ENCODE measurements around the gene DNAAF5. TPM values are rescaled to one million over a fixed set of nuclear protein-coding genes. Genes with fewer than 3 reads are reported as not detected.

The DNAAF5 gene
- total and polyA plus RNA-seq, 9 of the 15 experiments (the other 6 are each of a cell fraction or from before 2014, with no cell fraction given): 3.1 to 69.7 (median 19.1) TPM

DNA sequence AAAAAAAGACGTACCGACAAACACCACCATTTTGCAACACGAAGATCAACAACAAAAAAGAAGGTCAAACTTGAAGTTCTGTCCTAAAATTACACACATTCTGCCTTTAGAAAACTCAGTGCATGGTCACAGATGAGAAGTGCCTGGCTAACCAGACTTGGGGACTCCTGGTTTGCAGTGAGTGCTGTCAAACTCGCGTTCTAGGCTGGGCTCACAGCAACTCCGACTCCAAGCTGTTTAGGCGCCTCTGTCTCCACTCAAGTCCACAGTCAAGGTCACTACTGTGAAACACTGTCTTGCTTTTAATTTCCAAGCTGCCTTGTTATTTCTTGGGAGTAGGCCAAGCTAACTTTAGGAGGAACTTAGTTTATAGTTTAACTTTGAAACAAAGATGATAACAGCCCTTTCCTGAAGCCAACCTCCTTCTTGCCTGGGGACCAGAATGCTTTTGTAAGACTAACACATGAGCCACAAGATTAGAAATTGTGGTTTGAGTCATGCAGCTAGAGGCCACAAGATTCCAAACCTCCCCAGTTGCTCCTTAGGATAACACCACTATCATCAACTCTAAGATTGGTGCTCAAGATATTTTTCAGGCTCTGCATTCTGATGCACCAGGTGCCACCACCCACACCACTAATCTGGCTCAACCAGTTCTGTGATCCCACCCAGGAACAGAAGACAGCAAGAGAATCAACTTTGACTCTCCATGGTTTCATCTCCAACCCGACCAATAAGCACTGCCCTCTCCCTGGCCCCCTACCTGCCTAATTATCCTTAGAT is 1.1 kb upstream of the DNAAF5 start (continued):
- TF ChIP-seq CBX2 (IDR thresholded peaks at IDR 0.05; ENCODE audit: insufficient read depth, low read length, poor library complexity, severe bottlenecking) (no peak), ZNF764 (CRISPR knock-in tag; IDR thresholded peaks at IDR 0.05; ENCODE audit: low read depth) (no peak), FOXA3 (CRISPR knock-in tag; conservative IDR thresholded peaks at IDR 0.05 in 1 of 2, IDR thresholded peaks at IDR 0.05 in 1 of 2) (0 out of 4 replicates have a peak, but pooled peaks have one; percentile 15 to 28), FUS (optimal IDR thresholded peaks at IDR 0.05; ENCODE audit: low read depth, low read length) (no peak), ZSCAN32 (CRISPR knock-in tag; IDR thresholded peaks at IDR 0.05) (no peak), NFYB (IDR thresholded peaks at IDR 0.05; ENCODE audit: extremely low read depth, insufficient read length) (no peak), ETV1 (tag; conservative IDR thresholded peaks at IDR 0.05; ENCODE audit: low read depth) (no peak), RBM17 (IDR thresholded peaks at IDR 0.05; ENCODE audit: borderline replicate concordance, low read depth, low read length) (no peak), CC2D1A (IDR thresholded peaks at IDR 0.05) (peak; percentile 91; the same call in 1 of the 2 replicates)
- TF ChIP-seq, protein P1, sequence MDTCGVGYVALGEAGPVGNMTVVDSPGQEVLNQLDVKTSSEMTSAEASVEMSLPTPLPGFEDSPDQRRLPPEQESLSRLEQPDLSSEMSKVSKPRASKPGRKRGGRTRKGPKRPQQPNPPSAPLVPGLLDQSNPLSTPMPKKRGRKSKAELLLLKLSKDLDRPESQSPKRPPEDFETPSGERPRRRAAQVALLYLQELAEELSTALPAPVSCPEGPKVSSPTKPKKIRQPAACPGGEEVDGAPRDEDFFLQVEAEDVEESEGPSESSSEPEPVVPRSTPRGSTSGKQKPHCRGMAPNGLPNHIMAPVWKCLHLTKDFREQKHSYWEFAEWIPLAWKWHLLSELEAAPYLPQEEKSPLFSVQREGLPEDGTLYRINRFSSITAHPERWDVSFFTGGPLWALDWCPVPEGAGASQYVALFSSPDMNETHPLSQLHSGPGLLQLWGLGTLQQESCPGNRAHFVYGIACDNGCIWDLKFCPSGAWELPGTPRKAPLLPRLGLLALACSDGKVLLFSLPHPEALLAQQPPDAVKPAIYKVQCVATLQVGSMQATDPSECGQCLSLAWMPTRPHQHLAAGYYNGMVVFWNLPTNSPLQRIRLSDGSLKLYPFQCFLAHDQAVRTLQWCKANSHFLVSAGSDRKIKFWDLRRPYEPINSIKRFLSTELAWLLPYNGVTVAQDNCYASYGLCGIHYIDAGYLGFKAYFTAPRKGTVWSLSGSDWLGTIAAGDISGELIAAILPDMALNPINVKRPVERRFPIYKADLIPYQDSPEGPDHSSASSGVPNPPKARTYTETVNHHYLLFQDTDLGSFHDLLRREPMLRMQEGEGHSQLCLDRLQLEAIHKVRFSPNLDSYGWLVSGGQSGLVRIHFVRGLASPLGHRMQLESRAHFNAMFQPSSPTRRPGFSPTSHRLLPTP (IDR thresholded peaks at IDR 0.05; ENCODE audit: borderline replicate concordance, extremely low read depth, insufficient read length): no peak
- TF ChIP-seq, protein P2, sequence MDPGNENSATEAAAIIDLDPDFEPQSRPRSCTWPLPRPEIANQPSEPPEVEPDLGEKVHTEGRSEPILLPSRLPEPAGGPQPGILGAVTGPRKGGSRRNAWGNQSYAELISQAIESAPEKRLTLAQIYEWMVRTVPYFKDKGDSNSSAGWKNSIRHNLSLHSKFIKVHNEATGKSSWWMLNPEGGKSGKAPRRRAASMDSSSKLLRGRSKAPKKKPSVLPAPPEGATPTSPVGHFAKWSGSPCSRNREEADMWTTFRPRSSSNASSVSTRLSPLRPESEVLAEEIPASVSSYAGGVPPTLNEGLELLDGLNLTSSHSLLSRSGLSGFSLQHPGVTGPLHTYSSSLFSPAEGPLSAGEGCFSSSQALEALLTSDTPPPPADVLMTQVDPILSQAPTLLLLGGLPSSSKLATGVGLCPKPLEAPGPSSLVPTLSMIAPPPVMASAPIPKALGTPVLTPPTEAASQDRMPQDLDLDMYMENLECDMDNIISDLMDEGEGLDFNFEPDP (CRISPR knock-in tag; IDR thresholded peaks at IDR 0.05): no peak
- TF ChIP-seq, protein P3, sequence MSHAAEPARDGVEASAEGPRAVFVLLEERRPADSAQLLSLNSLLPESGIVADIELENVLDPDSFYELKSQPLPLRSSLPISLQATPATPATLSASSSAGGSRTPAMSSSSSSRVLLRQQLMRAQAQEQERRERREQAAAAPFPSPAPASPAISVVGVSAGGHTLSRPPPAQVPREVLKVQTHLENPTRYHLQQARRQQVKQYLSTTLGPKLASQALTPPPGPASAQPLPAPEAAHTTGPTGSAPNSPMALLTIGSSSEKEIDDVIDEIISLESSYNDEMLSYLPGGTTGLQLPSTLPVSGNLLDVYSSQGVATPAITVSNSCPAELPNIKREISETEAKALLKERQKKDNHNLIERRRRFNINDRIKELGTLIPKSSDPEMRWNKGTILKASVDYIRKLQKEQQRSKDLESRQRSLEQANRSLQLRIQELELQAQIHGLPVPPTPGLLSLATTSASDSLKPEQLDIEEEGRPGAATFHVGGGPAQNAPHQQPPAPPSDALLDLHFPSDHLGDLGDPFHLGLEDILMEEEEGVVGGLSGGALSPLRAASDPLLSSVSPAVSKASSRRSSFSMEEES (CRISPR knock-in tag; IDR thresholded peaks at IDR 0.05): no peak
- TF ChIP-seq, protein P4, sequence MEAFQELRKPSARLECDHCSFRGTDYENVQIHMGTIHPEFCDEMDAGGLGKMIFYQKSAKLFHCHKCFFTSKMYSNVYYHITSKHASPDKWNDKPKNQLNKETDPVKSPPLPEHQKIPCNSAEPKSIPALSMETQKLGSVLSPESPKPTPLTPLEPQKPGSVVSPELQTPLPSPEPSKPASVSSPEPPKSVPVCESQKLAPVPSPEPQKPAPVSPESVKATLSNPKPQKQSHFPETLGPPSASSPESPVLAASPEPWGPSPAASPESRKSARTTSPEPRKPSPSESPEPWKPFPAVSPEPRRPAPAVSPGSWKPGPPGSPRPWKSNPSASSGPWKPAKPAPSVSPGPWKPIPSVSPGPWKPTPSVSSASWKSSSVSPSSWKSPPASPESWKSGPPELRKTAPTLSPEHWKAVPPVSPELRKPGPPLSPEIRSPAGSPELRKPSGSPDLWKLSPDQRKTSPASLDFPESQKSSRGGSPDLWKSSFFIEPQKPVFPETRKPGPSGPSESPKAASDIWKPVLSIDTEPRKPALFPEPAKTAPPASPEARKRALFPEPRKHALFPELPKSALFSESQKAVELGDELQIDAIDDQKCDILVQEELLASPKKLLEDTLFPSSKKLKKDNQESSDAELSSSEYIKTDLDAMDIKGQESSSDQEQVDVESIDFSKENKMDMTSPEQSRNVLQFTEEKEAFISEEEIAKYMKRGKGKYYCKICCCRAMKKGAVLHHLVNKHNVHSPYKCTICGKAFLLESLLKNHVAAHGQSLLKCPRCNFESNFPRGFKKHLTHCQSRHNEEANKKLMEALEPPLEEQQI (IDR thresholded peaks at IDR 0.05): peak; percentile 72; the same call in 1 of the 2 replicates

All from K562 (cell line).